Skeletal muscle cell (primary cell): Measurements from ENCODE around the gene CSNK2A2.

Source experiments
- DNase-seq: peaks from one replicate; pipeline ENCODE4 v3.0.0-alpha.2; 2010; ENCODE audit warnings: low read depth
- H3K4me3 ChIP-seq: 2 replicates; pipeline ENCODE4 v1.5.1; 2011; ENCODE audit warnings: low read depth, mild to moderate bottlenecking, control low read depth, low read length, moderate library complexity

CSNK2A2 gene

GRCh38 chr16:58118801-58119508 is 79.0 kb downstream of the CSNK2A2 start:
- no peak for DNase-seq

GRCh38 chr16:58116529-58116928 is 81.4 kb downstream of the CSNK2A2 start:
- no peak overlapping the region for H3K4me3 ChIP-seq
- DNase-seq = no peak

More at GRCh38 chr16:58118801-58119508, 79.0 kb downstream of the CSNK2A2 start:
- no peak overlapping the region for H3K4me3 ChIP-seq

- no peak for DNase-seq
- H3K4me3 ChIP-seq = no peak overlapping the region
Observed at GRCh38 chr16:58116081-58116480, 81.8 kb downstream of the CSNK2A2 start.

- H3K4me3 ChIP-seq = no peak overlapping the region
- DNase-seq = no peak
Observed at GRCh38 chr16:58114827-58115825, 82.8 kb downstream of the CSNK2A2 start.

GRCh38 chr16:58111302-58111627 is 86.6 kb downstream of the CSNK2A2 start:
- DNase-seq = no peak
- H3K4me3 ChIP-seq = no peak overlapping the region

- no peak for DNase-seq
- no peak overlapping the region for H3K4me3 ChIP-seq
Observed at GRCh38 chr16:58110571-58111301, 87.2 kb downstream of the CSNK2A2 start.

- no peak overlapping the region for H3K4me3 ChIP-seq
- DNase-seq = no peak
Observed at GRCh38 chr16:58109881-58110280, 88.0 kb downstream of the CSNK2A2 start.

- DNase-seq = no peak
- no peak overlapping the region for H3K4me3 ChIP-seq
Observed at GRCh38 chr16:58109330-58109729, 88.6 kb downstream of the CSNK2A2 start.
